Measurements from ENCODE around the gene SLC46A2. TPM values are rescaled to one million over a fixed set of nuclear protein-coding genes. Genes with fewer than 3 reads are reported as not detected.

SLC46A2 gene
- total RNA-seq, 1 donor = not detected

DNA sequence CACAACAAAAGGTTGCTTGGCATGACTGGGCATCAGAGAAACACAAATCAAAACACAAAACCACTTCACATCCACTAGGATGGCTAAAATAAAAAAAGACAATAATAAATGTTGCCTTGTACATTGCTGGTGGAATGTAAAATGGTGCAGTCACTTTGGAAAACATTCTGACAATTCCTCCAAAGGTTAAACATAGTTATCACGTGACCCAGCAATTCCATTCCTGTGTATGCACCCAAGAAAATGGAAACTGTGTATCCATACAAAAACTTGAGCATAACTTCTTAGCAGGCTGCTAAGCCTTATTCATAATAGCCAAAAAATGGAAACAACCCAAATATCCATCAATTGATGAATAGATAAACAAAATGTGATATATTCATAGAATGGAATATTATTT is 10.2 kb upstream of the SLC46A2 start:
- TF ChIP-seq, protein P1, sequence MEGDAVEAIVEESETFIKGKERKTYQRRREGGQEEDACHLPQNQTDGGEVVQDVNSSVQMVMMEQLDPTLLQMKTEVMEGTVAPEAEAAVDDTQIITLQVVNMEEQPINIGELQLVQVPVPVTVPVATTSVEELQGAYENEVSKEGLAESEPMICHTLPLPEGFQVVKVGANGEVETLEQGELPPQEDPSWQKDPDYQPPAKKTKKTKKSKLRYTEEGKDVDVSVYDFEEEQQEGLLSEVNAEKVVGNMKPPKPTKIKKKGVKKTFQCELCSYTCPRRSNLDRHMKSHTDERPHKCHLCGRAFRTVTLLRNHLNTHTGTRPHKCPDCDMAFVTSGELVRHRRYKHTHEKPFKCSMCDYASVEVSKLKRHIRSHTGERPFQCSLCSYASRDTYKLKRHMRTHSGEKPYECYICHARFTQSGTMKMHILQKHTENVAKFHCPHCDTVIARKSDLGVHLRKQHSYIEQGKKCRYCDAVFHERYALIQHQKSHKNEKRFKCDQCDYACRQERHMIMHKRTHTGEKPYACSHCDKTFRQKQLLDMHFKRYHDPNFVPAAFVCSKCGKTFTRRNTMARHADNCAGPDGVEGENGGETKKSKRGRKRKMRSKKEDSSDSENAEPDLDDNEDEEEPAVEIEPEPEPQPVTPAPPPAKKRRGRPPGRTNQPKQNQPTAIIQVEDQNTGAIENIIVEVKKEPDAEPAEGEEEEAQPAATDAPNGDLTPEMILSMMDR (IDR thresholded peaks at IDR 0.05; ENCODE audit: insufficient read depth, low read depth, low read length) = no peak
- H3K4me3 ChIP-seq (ENCODE audit: low read depth, low read length) = no peak overlapping the region
- DNase-seq (ENCODE audit: low read depth) = no peak

DNA sequence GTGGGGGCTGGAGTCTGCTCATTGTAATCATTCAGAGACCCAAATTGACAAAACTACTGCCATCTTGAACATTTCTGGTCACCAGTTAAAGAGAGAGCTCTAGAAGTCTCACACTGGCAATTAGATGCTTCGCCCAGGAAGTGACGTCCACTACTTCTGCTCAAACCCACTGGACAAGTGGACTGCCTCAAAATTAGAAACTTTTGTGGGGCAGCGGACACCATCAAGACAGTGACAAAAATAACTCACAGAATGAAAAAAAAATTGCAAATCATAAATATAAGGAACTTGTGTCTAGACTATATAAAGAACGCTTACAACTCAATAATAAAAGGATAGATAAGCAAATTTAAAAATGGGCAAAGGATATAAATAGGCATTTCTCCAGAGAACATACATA is 9.8 kb upstream of the SLC46A2 start:
- TF ChIP-seq, protein P1 (IDR thresholded peaks at IDR 0.05; ENCODE audit: insufficient read depth, low read depth, low read length) = no peak
- H3K4me3 ChIP-seq (ENCODE audit: low read depth, low read length) = no peak overlapping the region
- DNase-seq (ENCODE audit: low read depth) = no peak

DNA sequence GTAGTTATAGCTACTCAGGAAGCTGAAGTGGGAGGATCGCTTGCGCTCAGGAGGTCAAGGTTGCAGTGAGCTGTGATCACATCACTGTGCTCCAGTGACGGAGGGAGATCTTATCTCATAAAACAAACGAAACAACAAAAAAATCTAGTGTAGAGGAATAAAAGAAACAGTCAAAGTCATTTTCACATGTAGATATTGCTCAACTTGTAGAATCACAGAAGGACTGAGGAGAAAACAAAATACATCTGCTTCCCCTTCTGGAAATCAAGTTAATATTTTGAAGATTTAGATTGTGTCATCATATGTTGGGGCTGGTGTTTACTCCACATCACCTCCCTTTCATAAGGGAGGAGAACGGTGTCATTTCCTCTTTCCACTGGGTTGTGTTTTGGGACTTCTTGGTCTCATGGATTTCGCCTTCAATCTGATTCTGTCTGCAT is 8.2 kb upstream of the SLC46A2 start:
- no peak overlapping the region for H3K4me3 ChIP-seq (ENCODE audit: low read depth, low read length)
- peak; percentile 60 for DNase-seq (ENCODE audit: low read depth)
- TF ChIP-seq, protein P1 (IDR thresholded peaks at IDR 0.05; ENCODE audit: insufficient read depth, low read depth, low read length) = no peak

DNA sequence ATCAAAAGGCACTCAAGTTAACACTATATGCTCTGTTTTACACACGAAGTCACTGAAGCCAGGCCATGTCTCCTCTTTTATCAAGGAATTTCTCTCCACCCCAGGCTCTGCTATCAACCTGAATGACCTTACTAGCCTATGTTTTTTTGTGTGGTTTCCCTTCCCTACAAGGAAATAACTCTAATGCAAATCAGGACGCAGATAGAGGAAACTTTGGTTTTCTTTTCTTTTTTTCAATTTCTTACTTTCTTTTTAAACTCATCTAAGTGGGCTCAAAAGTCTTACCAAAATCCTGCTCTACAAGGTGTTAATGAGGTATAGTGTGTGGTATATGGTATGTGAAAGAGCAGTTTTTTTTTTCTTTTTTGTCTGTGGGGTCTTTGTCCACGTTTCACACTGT is 5.5 kb upstream of the SLC46A2 start:
- H3K4me3 ChIP-seq (ENCODE audit: low read depth, low read length) = no peak overlapping the region
- TF ChIP-seq, protein P1 (IDR thresholded peaks at IDR 0.05; ENCODE audit: insufficient read depth, low read depth, low read length) = no peak
- DNase-seq (ENCODE audit: low read depth) = no peak

DNA sequence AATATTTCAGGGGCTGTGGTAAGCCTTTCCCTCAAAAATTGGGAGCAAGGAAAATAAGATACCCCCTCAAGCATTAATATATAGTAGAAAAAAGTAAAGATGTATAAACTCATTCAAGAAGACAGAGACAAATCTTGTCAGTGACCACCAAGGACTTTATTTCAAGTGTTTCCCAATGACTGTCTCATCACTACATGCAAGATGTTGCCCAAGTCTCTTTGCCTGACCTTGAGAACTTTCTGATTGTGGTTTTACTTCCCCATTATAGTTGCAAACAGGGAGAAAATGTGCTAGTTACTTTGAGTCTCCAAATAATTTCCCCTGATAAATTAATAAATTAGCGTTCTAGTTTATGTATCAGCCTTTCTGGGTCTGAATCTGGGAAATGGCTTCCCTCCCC is 4.0 kb upstream of the SLC46A2 start:
- TF ChIP-seq, protein P1 (IDR thresholded peaks at IDR 0.05; ENCODE audit: insufficient read depth, low read depth, low read length) = no peak
- no peak overlapping the region for H3K4me3 ChIP-seq (ENCODE audit: low read depth, low read length)
- DNase-seq (ENCODE audit: low read depth) = no peak

DNA sequence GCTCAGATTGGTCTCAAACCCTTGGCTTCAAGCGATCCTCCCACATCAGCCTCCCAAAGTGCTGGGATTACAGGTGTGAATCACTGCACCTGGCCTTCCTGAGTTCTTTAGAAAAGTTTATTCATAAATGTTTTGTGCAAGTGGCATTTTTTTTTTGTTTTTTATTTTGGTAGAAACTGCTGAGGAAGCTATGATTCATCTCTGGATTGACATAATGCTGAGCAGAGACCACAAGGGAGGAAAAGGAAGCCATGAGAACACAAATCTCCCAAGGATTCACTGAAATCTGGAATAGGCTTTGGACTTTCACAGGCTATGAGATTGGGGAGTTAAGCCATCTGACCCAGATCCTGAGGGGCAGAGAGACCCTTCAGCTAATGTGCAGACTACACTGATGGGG is 3.4 kb upstream of the SLC46A2 start:
- H3K4me3 ChIP-seq (ENCODE audit: low read depth, low read length) = no peak overlapping the region
- TF ChIP-seq, protein P1 (IDR thresholded peaks at IDR 0.05; ENCODE audit: insufficient read depth, low read depth, low read length) = no peak
- no peak for DNase-seq (ENCODE audit: low read depth)

DNA sequence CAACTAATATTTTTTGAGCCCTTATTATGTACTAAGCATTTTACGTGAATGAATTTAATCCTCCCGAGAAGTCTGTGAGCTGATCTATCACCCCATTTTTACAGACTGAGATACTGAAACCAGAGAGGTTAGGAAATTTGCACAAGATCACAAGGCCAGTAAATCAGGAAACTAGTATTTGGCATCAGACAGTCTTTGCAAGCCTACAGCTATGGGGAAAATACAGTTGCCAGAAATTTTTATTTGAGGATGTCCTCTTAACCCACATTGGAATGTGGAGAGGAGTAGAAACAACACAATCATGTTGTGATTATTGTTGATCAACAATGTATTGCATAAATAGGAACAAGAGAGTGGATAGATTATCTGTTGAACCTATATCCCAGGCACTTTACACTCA is 2.3 kb upstream of the SLC46A2 start:
- H3K4me3 ChIP-seq (ENCODE audit: low read depth, low read length) = no peak overlapping the region
- TF ChIP-seq, protein P1 (IDR thresholded peaks at IDR 0.05; ENCODE audit: insufficient read depth, low read depth, low read length) = no peak
- no peak for DNase-seq (ENCODE audit: low read depth)
